Panc1 (cell line): ENCODE measurements around the gene RPRD1B. TPM values are rescaled to one million over a fixed set of nuclear protein-coding genes. Genes with fewer than 3 reads are reported as not detected.

Source experiments
- ATAC-seq: fragments of 200-7000 bp; cut with Tn5 transposase; 2 replicates; pipeline ENCODE4 v1.9.1; 2020; ENCODE audit warnings: mild to moderate bottlenecking, moderate library complexity
- BruUV-seq: library from RNA; stranded (reverse); fragments of 400-500 nt; replicated peaks from 2 replicates; lab custom pipeline; 2021; lab: Mats Ljungman, UMichigan
- CTCF ChIA-PET: fragments of 300-600 bp; sonication (Branson Sonifier 250); formaldehyde crosslinking; loops from one replicate; lab custom pipeline; 2022; ENCODE audit warnings: antibody characterized with exemption; lab: Charles Lee
- POLR2A ChIA-PET: fragments of 300-600 bp; sonication (Branson Sonifier 250); formaldehyde crosslinking; loops from one replicate; lab custom pipeline; 2022; ENCODE audit warnings: antibody characterized with exemption; lab: Charles Lee
- DNase-seq: peaks from one replicate; pipeline ENCODE4 v3.0.0-alpha.2; 2010; ENCODE audit warnings: low read depth, low spot score
- H3K27ac ChIP-seq: 2 replicates; pipeline ENCODE4 v1.5.1; 2011; ENCODE audit warnings: mild to moderate bottlenecking, low read length, inconsistent platforms
- H3K27me3 ChIP-seq: fragments of 200-500 bp; sonication (Bioruptor generic); 2 replicates; pipeline ENCODE4 v1.6.0; 2014; ENCODE audit warnings: low read length, inconsistent platforms; ENCODE audit not compliant: control insufficient read depth, insufficient read depth
- H3K36me3 ChIP-seq: fragments of 200-500 bp; sonication (Bioruptor generic); 2 replicates; pipeline ENCODE4 v1.5.1; 2014; ENCODE audit warnings: inconsistent platforms, mild to moderate bottlenecking, low read length, moderate library complexity; ENCODE audit not compliant: control insufficient read depth, insufficient read depth
- H3K4me1 ChIP-seq: 2 replicates; pipeline ENCODE4 v1.5.1; 2011; ENCODE audit warnings: inconsistent platforms, mild to moderate bottlenecking, low read length, moderate library complexity; ENCODE audit not compliant: control insufficient read depth, insufficient read depth
- H3K4me3 ChIP-seq, 2 experiments: 2 replicates each; pipeline ENCODE4 v1.5.1; 2011 to 2012; ENCODE audit warnings: low read depth in 2 of 2, low read length in 2 of 2, mild to moderate bottlenecking in 2 of 2, inconsistent platforms in 1 of 2, moderate library complexity in 1 of 2
- H3K9me3 ChIP-seq: fragments of 200-500 bp; sonication (Bioruptor generic); 2 replicates; pipeline ENCODE4 v1.5.1; 2014; ENCODE audit warnings: low read depth, mild to moderate bottlenecking, inconsistent platforms, low read length, moderate library complexity; ENCODE audit not compliant: control insufficient read depth, insufficient read depth
- POLR2AphosphoS5 ChIP-seq: IDR thresholded peaks from 2 replicates; pipeline ENCODE4 v1.6.1; 2012; ENCODE audit warnings: mild to moderate bottlenecking, low read depth, low read length, moderate library complexity
- SIN3A ChIP-seq: IDR thresholded peaks from 2 replicates; pipeline ENCODE4 v1.6.1; 2012; ENCODE audit warnings: low read depth, mild to moderate bottlenecking, low read length, moderate library complexity, borderline replicate concordance; ENCODE audit not compliant: insufficient read depth
- TCF7L2 ChIP-seq: IDR thresholded peaks from 2 replicates; pipeline ENCODE4 v1.6.1; 2011; ENCODE audit warnings: mild to moderate bottlenecking, low read depth, low read length, inconsistent platforms
- in situ Hi-C: cut with HindIII; loops from 2 replicates; pipeline ENCODE4 v1.10.0; 2016; ENCODE audit warnings: low sequenced_read_pairs, low pct_unique_long_range_greater_than_20kb
- intact Hi-C: fragments of 100-400 bp; cut with micrococcal nuclease; formaldehyde crosslinking; loops from one replicate; pipeline ENCODE4 v1.10.0; 2022; ENCODE audit not compliant: unreplicated experiment
- total RNA-seq: library from RNA; stranded (reverse); gene quantifications from one replicate; pipeline ENCODE4 v1.2.1, GENCODE V29; 2021; ENCODE audit not compliant: unreplicated experiment
- TF ChIP-seq, protein P1 (sequence below), 2 experiments: IDR thresholded peaks; 2 replicates each; pipeline ENCODE4 v1.6.1; 2011 to 2012; ENCODE audit warnings: low read depth in 2 of 2, control low read depth in 1 of 2, low read length in 1 of 2, mild to moderate bottlenecking in 1 of 2, moderate library complexity in 1 of 2; ENCODE audit not compliant: insufficient read depth in 1 of 2
- TF ChIP-seq, protein P2 (sequence below): fragments of 450-650 bp; IDR thresholded peaks from 2 replicates; pipeline ENCODE4 v1.5.1; 2017; ENCODE audit warnings: mild to moderate bottlenecking

The RPRD1B gene
- total RNA-seq, 1 experiment from 2014 or later, result 33.6 TPM

DNA sequence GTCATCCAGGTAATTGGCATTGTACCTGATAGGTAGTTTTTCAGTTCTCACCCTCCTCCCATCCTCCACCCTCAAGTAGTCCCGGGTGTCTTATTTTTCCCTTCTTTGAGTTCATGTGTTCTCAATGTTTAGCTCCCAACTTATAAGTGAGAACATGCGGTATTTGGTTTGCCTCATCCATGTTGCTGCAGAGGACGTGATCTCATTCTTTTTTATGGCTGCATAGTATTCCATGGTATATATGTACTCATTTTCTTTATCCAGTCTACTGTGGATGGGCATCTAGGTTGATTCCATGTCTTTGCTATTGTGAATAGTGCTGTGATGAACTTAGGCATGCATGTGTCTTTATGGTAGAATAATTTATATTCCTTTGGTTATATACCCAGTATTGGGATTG is 45.8 kb downstream of the RPRD1B start:
- ATAC-seq, result no peak
- 0 out of 2 replicates have a peak, but pooled peaks cover 7% of the 10 kb centered on the region for H3K4me1 ChIP-seq
- no TSS peak for BruUV-seq
- H3K4me3 ChIP-seq, result no peak overlapping the region
- intact Hi-C loops, result no loop called here
- peaks cover 7% of the 10 kb centered on the region; the same call in 1 of the 2 replicates for H3K36me3 ChIP-seq
- no peaks in the 10 kb centered on the region for H3K27me3 ChIP-seq
- no peak for TF ChIP-seq POLR2AphosphoS5
- TF ChIP-seq, protein P1, sequence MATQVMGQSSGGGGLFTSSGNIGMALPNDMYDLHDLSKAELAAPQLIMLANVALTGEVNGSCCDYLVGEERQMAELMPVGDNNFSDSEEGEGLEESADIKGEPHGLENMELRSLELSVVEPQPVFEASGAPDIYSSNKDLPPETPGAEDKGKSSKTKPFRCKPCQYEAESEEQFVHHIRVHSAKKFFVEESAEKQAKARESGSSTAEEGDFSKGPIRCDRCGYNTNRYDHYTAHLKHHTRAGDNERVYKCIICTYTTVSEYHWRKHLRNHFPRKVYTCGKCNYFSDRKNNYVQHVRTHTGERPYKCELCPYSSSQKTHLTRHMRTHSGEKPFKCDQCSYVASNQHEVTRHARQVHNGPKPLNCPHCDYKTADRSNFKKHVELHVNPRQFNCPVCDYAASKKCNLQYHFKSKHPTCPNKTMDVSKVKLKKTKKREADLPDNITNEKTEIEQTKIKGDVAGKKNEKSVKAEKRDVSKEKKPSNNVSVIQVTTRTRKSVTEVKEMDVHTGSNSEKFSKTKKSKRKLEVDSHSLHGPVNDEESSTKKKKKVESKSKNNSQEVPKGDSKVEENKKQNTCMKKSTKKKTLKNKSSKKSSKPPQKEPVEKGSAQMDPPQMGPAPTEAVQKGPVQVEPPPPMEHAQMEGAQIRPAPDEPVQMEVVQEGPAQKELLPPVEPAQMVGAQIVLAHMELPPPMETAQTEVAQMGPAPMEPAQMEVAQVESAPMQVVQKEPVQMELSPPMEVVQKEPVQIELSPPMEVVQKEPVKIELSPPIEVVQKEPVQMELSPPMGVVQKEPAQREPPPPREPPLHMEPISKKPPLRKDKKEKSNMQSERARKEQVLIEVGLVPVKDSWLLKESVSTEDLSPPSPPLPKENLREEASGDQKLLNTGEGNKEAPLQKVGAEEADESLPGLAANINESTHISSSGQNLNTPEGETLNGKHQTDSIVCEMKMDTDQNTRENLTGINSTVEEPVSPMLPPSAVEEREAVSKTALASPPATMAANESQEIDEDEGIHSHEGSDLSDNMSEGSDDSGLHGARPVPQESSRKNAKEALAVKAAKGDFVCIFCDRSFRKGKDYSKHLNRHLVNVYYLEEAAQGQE (IDR thresholded peaks at IDR 0.05; ENCODE audit: insufficient read depth in 1 of 2, low read depth in 2 of 2, low read length in 1 of 2), result no peak
- TF ChIP-seq SIN3A, result no peak
- TF ChIP-seq TCF7L2, result no peak
- TF ChIP-seq, protein P2, sequence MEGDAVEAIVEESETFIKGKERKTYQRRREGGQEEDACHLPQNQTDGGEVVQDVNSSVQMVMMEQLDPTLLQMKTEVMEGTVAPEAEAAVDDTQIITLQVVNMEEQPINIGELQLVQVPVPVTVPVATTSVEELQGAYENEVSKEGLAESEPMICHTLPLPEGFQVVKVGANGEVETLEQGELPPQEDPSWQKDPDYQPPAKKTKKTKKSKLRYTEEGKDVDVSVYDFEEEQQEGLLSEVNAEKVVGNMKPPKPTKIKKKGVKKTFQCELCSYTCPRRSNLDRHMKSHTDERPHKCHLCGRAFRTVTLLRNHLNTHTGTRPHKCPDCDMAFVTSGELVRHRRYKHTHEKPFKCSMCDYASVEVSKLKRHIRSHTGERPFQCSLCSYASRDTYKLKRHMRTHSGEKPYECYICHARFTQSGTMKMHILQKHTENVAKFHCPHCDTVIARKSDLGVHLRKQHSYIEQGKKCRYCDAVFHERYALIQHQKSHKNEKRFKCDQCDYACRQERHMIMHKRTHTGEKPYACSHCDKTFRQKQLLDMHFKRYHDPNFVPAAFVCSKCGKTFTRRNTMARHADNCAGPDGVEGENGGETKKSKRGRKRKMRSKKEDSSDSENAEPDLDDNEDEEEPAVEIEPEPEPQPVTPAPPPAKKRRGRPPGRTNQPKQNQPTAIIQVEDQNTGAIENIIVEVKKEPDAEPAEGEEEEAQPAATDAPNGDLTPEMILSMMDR, result no peak
- CTCF ChIA-PET, result no interaction called here
- DNase-seq, result no peak
- in situ Hi-C loops, result no loop called here
- H3K27ac ChIP-seq, result no peak overlapping the region
- POLR2A ChIA-PET, result no interaction called here
- H3K9me3 ChIP-seq, result no peaks in the 10 kb centered on the region

DNA sequence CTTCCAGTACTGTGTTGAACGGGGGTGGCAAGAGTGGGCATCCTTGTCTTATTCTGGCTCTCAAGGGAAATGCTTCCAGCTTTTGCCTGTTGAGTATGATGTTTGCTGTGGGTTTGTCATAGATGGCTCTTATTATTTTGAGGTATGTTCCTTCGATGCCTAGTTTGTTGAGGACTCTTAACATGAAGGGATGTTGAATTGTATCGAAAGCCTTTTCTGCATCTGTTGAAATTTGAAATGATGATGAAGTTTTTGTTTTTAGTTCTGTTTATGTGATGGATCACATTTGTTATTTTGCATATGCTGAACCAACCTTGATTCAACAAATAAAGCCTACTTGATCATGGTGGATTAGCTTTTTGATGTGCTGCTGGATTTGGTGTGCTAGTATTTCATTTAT is 48.0 kb downstream of the RPRD1B start:
- 0 out of 2 replicates have a peak, but pooled peaks cover 4% of the 10 kb centered on the region for H3K4me1 ChIP-seq
- ATAC-seq (no peak), DNase-seq (no peak)
- BruUV-seq, result no TSS peak
- H3K27ac ChIP-seq, result no peak overlapping the region
- in situ Hi-C loops (no loop called here), intact Hi-C loops (no loop called here)
- CTCF ChIA-PET, result no interaction called here
- no peaks in the 10 kb centered on the region for H3K9me3 ChIP-seq
- no peaks in the 10 kb centered on the region for H3K27me3 ChIP-seq
- no peak overlapping the region for H3K4me3 ChIP-seq
- peaks cover 4% of the 10 kb centered on the region; the same call in 1 of the 2 replicates for H3K36me3 ChIP-seq
- TF ChIP-seq, protein P2, result no peak
- TF ChIP-seq TCF7L2 (no peak), SIN3A (no peak), POLR2AphosphoS5 (no peak)
- TF ChIP-seq, protein P1 (IDR thresholded peaks at IDR 0.05; ENCODE audit: insufficient read depth in 1 of 2, low read depth in 2 of 2, low read length in 1 of 2), result no peak
- POLR2A ChIA-PET, result no interaction called here
